IMR-90 (cell line): Measurements from ENCODE around the gene TGFBI. TPM values are rescaled to one million over a fixed set of nuclear protein-coding genes. Genes with fewer than 3 reads are reported as not detected.

Experiments used
- ATAC-seq: fragments of 200-7000 bp; cut with Tn5 transposase; 2 replicates; pipeline ENCODE4 v1.9.1; 2020; ENCODE audit warnings: low read depth, mild to moderate bottlenecking, moderate library complexity
- BruUV-seq: library from RNA; stranded (reverse); fragments of 400-500 nt; replicated peaks from 2 replicates; lab custom pipeline; 2021; lab: Mats Ljungman, UMichigan
- CTCF ChIA-PET: fragments of 300-600 bp; formaldehyde crosslinking; extraction: SDS; loops from one replicate; lab custom pipeline; 2021; ENCODE audit warnings: antibody characterized with exemption; lab: Yijun Ruan, JAX
- POLR2A ChIA-PET: fragments of 300-600 bp; sonication (Branson Sonifier 250); formaldehyde crosslinking; loops from one replicate; lab custom pipeline; 2022; ENCODE audit warnings: antibody characterized with exemption; ENCODE audit not compliant: unreplicated experiment; lab: Charles Lee
- DNase-seq: peaks from one replicate; pipeline ENCODE4 v3.0.0; 2013
- H2AFZ ChIP-seq: replicated peaks from 2 replicates; pipeline ENCODE3; 2013; ENCODE audit warnings: low read length, mild to moderate bottlenecking; ENCODE audit not compliant: poor library complexity
- H2AK5ac ChIP-seq: 2 replicates; pipeline ENCODE4 v1.6.1; 2013; ENCODE audit warnings: low read depth, low read length, inconsistent platforms
- H2AK9ac ChIP-seq: replicated peaks from 2 replicates; pipeline ENCODE3; 2013; ENCODE audit warnings: mild to moderate bottlenecking, low read depth, low read length, moderate library complexity; ENCODE audit not compliant: poor library complexity
- H2BK120ac ChIP-seq: 2 replicates; pipeline ENCODE4 v1.6.1; 2013; ENCODE audit warnings: low read depth, low read length, inconsistent platforms
- H2BK15ac ChIP-seq: 3 replicates; pipeline ENCODE4 v1.6.1; 2013; ENCODE audit warnings: low read depth, low read length, inconsistent platforms
- H2BK20ac ChIP-seq: 2 replicates; pipeline ENCODE4 v1.6.1; 2013; ENCODE audit warnings: low read depth, mild to moderate bottlenecking, inconsistent platforms, low read length, moderate library complexity
- H2BK5ac ChIP-seq: 2 replicates; pipeline ENCODE4 v1.6.1; 2013; ENCODE audit warnings: mild to moderate bottlenecking, low read depth, low read length, inconsistent platforms; ENCODE audit not compliant: poor library complexity, severe bottlenecking
- H3K14ac ChIP-seq: replicated peaks from 2 replicates; pipeline ENCODE4 v1.6.1; 2013; ENCODE audit warnings: low read depth, low read length, inconsistent platforms
- H3K18ac ChIP-seq: 2 replicates; pipeline ENCODE4 v1.6.1; 2013; ENCODE audit warnings: low read depth, low read length, control low read depth
- H3K23ac ChIP-seq: 2 replicates; pipeline ENCODE4 v1.6.1; 2013; ENCODE audit warnings: low read depth, low read length, inconsistent platforms
- H3K27ac ChIP-seq: 2 replicates; pipeline ENCODE4 v1.5.1; 2013; ENCODE audit warnings: mild to moderate bottlenecking, control low read depth, low read length; ENCODE audit not compliant: insufficient read depth
- H3K27me3 ChIP-seq: 2 replicates; pipeline ENCODE4 v1.6.1; 2013; ENCODE audit warnings: low read length; ENCODE audit not compliant: control insufficient read depth, insufficient read depth
- H3K36me3 ChIP-seq: 2 replicates; pipeline ENCODE4 v1.6.1; 2013; ENCODE audit warnings: low read length, mixed read lengths; ENCODE audit not compliant: control insufficient read depth, insufficient read depth
- H3K4ac ChIP-seq: 2 replicates; pipeline ENCODE4 v1.6.1; 2013; ENCODE audit warnings: low read depth, low read length, inconsistent platforms
- H3K4me1 ChIP-seq: 2 replicates; pipeline ENCODE4 v1.6.1; 2013; ENCODE audit warnings: low read length, mixed read lengths; ENCODE audit not compliant: control insufficient read depth, insufficient read depth
- H3K4me2 ChIP-seq: 2 replicates; pipeline ENCODE4 v1.6.1; 2013; ENCODE audit warnings: low read depth, mild to moderate bottlenecking, control low read depth, low read length, moderate library complexity
- H3K4me3 ChIP-seq: 2 replicates; pipeline ENCODE4 v1.5.1; 2013; ENCODE audit warnings: low read depth, mild to moderate bottlenecking, control low read depth, low read length, moderate library complexity; ENCODE audit not compliant: insufficient read depth
- H3K56ac ChIP-seq: 2 replicates; pipeline ENCODE4 v1.6.1; 2013; ENCODE audit warnings: low read length, inconsistent platforms; ENCODE audit not compliant: insufficient read depth; ENCODE audit errors: extremely low read depth
- H3K79me1 ChIP-seq, 2 experiments: 2 replicates each; pipeline ENCODE4 v1.6.1; 2013; ENCODE audit warnings: low read length in 2 of 2, inconsistent platforms in 1 of 2, low read depth in 1 of 2
- H3K9ac ChIP-seq: 2 replicates; pipeline ENCODE4 v1.6.1; 2013; ENCODE audit warnings: low read depth, low read length, control low read depth
- H3K9me1 ChIP-seq: 2 replicates; pipeline ENCODE4 v1.6.1; 2013; ENCODE audit warnings: low read length, inconsistent platforms; ENCODE audit not compliant: insufficient read depth
- H3K9me3 ChIP-seq: 2 replicates; pipeline ENCODE4 v1.6.1; 2013; ENCODE audit warnings: low read length; ENCODE audit not compliant: control insufficient read depth, insufficient read depth
- H4K20me1 ChIP-seq: 2 replicates; pipeline ENCODE4 v1.6.1; 2013; ENCODE audit warnings: low read length, inconsistent platforms; ENCODE audit not compliant: insufficient read depth
- H4K5ac ChIP-seq: 2 replicates; pipeline ENCODE4 v1.6.1; 2013; ENCODE audit warnings: mild to moderate bottlenecking, low read depth, low read length, control low read depth
- H4K8ac ChIP-seq, 2 experiments: 2 replicates each; pipeline ENCODE4 v1.6.1; 2013; ENCODE audit warnings: low read depth in 2 of 2, low read length in 2 of 2, control low read depth in 1 of 2, inconsistent platforms in 1 of 2
- H4K91ac ChIP-seq: 2 replicates; pipeline ENCODE4 v1.6.1; 2013; ENCODE audit warnings: low read depth, low read length, inconsistent platforms; ENCODE audit not compliant: insufficient read depth
- whole genome bisulfite sequencing, 2 experiments: methylation state at CpG; one replicate each; pipeline versions ENCODE4 v1.1.5 to v1.1.7; 2013; ENCODE audit warnings: missing lambda C conversion rate in 2 of 2; ENCODE audit not compliant: insufficient read length in 1 of 2; ENCODE audit errors: extremely low coverage in 2 of 2; 5-methylcytosine and 5-hydroxymethylcytosine counted together
- dilution Hi-C: fragments of 300-500 bp; cut with HindIII; formaldehyde crosslinking; loops from one replicate; pipeline ENCODE4 v1.14.3; 2018; ENCODE audit warnings: low sequenced_read_pairs; ENCODE audit not compliant: unreplicated experiment
- in situ Hi-C: fragments of 300-500 bp; cut with MboI; formaldehyde crosslinking; loops from 3 replicates; pipeline ENCODE4 v1.14.3; 2019; ENCODE audit warnings: low sequenced_read_pairs, inconsistent platforms, mixed read lengths
- intact Hi-C: fragments of 100-400 bp; cut with micrococcal nuclease; formaldehyde crosslinking; loops from 2 replicates; pipeline ENCODE4 v1.10.0; 2022
- polyA plus RNA-seq, 3 experiments: library from polyadenylated mRNA; depleted of rRNA; stranded (reverse); fragments of >200 nt; gene quantifications; 2 replicates each; pipeline ENCODE4 v1.2.3, GENCODE V29; 2012; ENCODE audit warnings: low replicate concordance in 1 of 3
- total RNA-seq: library from RNA; depleted of rRNA; stranded (reverse); fragments of >200 nt; gene quantifications from 2 replicates; pipeline ENCODE4 v1.2.3, GENCODE V29; 2012
- TF ChIP-seq, protein P1 (sequence below): fragments of 150-350 bp; IDR thresholded peaks from 2 replicates; pipeline ENCODE4 v1.6.1; 2017; ENCODE audit warnings: mild to moderate bottlenecking, antibody characterized with exemption, low read length, low read depth

TGFBI gene
- total and polyA plus RNA-seq, 2 of the 4 experiments (the other 2 are of a cell fraction) = 618 to 1,551 TPM

GRCh38 chr5:135989686-135990085, 39.1 kb upstream of the TGFBI start:
- POLR2A ChIA-PET = no interaction called here
- no TSS peak for BruUV-seq
- H3K9ac ChIP-seq = no peak overlapping the region
- ATAC-seq = no peak
- H3K4me1 ChIP-seq = peaks cover 20% of the 10 kb centered on the region
- dilution Hi-C loops = no loop called here
- no peak overlapping the region for H2AK9ac ChIP-seq
- CTCF ChIA-PET = interaction anchor here (1.4 kb wide), 1 partner anchor 19 kb away, joined by 3 read pairs; no protein-coding TSS in a partner anchor
- no peak overlapping the region for H3K14ac ChIP-seq
- no peak overlapping the region for H3K23ac ChIP-seq
- in situ Hi-C loops = no loop called here
- H2AFZ ChIP-seq = no peak overlapping the region
- no peak overlapping the region for H3K4me3 ChIP-seq
- no peaks in the 10 kb centered on the region for H3K9me3 ChIP-seq
- peaks cover 8% of the 10 kb centered on the region for H3K9me1 ChIP-seq
- H3K27me3 ChIP-seq = no peaks in the 10 kb centered on the region
- no peak overlapping the region for H3K18ac ChIP-seq
- H2BK5ac ChIP-seq = no peak overlapping the region
- TF ChIP-seq, protein P1, sequence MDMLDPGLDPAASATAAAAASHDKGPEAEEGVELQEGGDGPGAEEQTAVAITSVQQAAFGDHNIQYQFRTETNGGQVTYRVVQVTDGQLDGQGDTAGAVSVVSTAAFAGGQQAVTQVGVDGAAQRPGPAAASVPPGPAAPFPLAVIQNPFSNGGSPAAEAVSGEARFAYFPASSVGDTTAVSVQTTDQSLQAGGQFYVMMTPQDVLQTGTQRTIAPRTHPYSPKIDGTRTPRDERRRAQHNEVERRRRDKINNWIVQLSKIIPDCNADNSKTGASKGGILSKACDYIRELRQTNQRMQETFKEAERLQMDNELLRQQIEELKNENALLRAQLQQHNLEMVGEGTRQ = no peak
- H2BK15ac ChIP-seq = peak overlapping the region; percentile 40; the same call in 1 of the 3 replicates
- H4K91ac ChIP-seq = peak overlapping the region; percentile 6; the same call in 1 of the 2 replicates
- H4K20me1 ChIP-seq = no peaks in the 10 kb centered on the region
- H3K56ac ChIP-seq = no peak overlapping the region
- H3K36me3 ChIP-seq = no peaks in the 10 kb centered on the region
- H3K4ac ChIP-seq = peak overlapping the region; percentile 22; the same call in 1 of the 2 replicates
- no peak overlapping the region for H2BK120ac ChIP-seq
- H2BK20ac ChIP-seq = no peak overlapping the region; the same call in 1 of the 2 replicates
- no peak overlapping the region for H4K8ac ChIP-seq
- DNase-seq = no peak
- H3K4me2 ChIP-seq = no peak overlapping the region
- 100% methylated on average over 2 of the region's 7 CpGs; no CpG with 5 or more reads in 1 of the 2 experiments for WGBS, 2 experiments
- H4K5ac ChIP-seq = no peak overlapping the region
- H2AK5ac ChIP-seq = peak overlapping the region; percentile 35; the same call in 1 of the 2 replicates
- intact Hi-C loops = loop anchor here (5.0 kb wide), 1 partner anchor 38 kb away; the partner anchor contains the start of gene TGFBI
- H3K27ac ChIP-seq = no peak overlapping the region
- 0 out of 4 replicates have a peak, but pooled peaks cover 0 to 6% of the 10 kb centered on the region in 2 experiments for H3K79me1 ChIP-seq
